ENCODE data around the gene IFNLR1.

IFNLR1 gene

GRCh38 chr1:24118410-24119242 is 68.5 kb downstream of the IFNLR1 start:
- no peak for DNase-seq (ENCODE audit: low read depth)
- TF ChIP-seq, protein P1, sequence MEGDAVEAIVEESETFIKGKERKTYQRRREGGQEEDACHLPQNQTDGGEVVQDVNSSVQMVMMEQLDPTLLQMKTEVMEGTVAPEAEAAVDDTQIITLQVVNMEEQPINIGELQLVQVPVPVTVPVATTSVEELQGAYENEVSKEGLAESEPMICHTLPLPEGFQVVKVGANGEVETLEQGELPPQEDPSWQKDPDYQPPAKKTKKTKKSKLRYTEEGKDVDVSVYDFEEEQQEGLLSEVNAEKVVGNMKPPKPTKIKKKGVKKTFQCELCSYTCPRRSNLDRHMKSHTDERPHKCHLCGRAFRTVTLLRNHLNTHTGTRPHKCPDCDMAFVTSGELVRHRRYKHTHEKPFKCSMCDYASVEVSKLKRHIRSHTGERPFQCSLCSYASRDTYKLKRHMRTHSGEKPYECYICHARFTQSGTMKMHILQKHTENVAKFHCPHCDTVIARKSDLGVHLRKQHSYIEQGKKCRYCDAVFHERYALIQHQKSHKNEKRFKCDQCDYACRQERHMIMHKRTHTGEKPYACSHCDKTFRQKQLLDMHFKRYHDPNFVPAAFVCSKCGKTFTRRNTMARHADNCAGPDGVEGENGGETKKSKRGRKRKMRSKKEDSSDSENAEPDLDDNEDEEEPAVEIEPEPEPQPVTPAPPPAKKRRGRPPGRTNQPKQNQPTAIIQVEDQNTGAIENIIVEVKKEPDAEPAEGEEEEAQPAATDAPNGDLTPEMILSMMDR (IDR thresholded peaks at IDR 0.05; ENCODE audit: control insufficient read depth, insufficient read depth, low read depth, low read length, missing control alignments), result no peak

DNA sequence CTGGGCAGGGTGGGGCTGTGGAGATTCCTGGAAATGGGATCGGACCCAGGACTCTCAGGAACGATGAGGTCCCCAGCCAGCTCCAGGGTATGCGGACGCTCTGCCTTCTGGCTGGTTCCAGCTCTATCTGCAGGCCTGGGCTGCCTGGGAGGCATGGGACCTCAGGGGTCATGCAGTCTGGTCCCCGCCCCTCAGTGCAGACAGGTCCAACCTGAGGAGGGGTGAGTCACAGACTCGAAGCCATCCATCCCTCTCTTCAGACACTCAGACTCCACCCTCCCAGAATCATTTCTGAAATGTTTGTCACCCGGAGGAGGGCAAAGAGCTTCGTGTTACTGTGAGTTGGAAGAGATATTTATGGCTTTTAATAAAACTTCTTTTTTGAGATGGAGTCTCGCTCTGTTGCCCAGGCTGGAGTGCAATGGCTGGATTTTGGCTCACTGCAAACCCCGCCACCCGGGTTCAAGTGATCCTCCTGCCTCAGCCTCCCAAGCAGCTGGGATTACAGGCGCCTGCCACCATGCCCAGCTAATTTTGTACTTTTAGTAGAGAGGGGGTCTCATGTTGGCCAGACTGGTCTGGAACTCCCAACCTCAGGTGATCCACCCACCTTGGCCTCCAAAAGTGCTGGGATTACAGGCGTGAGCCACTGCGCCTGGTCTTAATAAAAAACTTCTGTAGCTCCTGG is 69.2 kb downstream of the IFNLR1 start:
- no peak for DNase-seq (ENCODE audit: low read depth)
- TF ChIP-seq, protein P1 (IDR thresholded peaks at IDR 0.05; ENCODE audit: control insufficient read depth, insufficient read depth, low read depth, low read length, missing control alignments), result no peak
- H3K4me3 ChIP-seq (ENCODE audit: control insufficient read depth, low read depth, low read length), result no peak overlapping the region

More at GRCh38 chr1:24118410-24119242, 68.5 kb downstream of the IFNLR1 start:
- H3K4me3 ChIP-seq (ENCODE audit: control insufficient read depth, low read depth, low read length), result no peak overlapping the region

- TF ChIP-seq, protein P1 (IDR thresholded peaks at IDR 0.05; ENCODE audit: control insufficient read depth, insufficient read depth, low read depth, low read length, missing control alignments), result no peak
- no peak for DNase-seq (ENCODE audit: low read depth)
- H3K4me3 ChIP-seq (ENCODE audit: control insufficient read depth, low read depth, low read length), result no peak overlapping the region
These were observed 70.0 kb downstream of the IFNLR1 start for GRCh38 chr1:24117132-24117531.

DNA sequence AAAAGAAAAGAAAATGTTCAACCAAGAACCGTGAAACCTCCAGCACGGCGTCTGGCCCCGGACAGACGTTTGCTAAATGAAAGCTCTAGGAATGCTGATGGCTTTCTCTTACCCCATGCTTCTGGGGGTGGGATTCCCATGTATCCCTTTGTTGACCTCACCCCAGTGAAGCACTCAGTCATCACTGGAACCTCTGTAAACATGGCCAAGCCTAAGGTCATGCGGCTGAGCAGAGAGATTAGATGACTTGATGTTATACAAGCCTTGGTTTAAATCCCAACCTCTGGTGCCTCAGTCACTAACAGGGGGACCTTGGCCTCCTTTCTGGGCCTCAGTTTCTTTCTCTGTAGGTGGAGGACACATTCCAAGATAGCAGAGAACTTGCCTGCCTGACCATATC is 72.3 kb downstream of the IFNLR1 start:
- no peak for DNase-seq (ENCODE audit: low read depth)
- H3K4me3 ChIP-seq (ENCODE audit: control insufficient read depth, low read depth, low read length), result no peak overlapping the region
- TF ChIP-seq, protein P1 (IDR thresholded peaks at IDR 0.05; ENCODE audit: control insufficient read depth, insufficient read depth, low read depth, low read length, missing control alignments), result no peak

DNA sequence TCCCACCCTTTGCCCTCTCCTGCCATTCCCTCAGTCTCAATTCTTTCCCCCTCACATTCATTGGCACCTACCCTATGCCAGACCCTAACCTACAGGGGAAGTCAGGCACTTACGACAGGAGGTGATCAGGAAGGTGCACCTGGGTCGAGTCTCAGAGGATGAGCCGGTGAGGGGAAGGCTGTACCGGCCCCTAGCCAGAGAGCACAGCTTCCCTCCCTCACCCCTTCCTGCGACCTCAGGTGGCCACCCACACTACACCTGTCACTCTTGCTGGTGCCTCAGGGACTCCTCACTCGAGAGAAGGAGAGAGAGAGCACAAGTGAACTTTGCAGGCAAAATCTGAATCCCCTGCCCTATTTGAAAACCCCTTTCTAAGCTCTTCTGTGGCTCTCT is 73.5 kb downstream of the IFNLR1 start:
- H3K4me3 ChIP-seq (ENCODE audit: control insufficient read depth, low read depth, low read length), result no peak overlapping the region
- TF ChIP-seq, protein P1 (IDR thresholded peaks at IDR 0.05; ENCODE audit: control insufficient read depth, insufficient read depth, low read depth, low read length, missing control alignments), result no peak
- DNase-seq (ENCODE audit: low read depth), result no peak

DNA sequence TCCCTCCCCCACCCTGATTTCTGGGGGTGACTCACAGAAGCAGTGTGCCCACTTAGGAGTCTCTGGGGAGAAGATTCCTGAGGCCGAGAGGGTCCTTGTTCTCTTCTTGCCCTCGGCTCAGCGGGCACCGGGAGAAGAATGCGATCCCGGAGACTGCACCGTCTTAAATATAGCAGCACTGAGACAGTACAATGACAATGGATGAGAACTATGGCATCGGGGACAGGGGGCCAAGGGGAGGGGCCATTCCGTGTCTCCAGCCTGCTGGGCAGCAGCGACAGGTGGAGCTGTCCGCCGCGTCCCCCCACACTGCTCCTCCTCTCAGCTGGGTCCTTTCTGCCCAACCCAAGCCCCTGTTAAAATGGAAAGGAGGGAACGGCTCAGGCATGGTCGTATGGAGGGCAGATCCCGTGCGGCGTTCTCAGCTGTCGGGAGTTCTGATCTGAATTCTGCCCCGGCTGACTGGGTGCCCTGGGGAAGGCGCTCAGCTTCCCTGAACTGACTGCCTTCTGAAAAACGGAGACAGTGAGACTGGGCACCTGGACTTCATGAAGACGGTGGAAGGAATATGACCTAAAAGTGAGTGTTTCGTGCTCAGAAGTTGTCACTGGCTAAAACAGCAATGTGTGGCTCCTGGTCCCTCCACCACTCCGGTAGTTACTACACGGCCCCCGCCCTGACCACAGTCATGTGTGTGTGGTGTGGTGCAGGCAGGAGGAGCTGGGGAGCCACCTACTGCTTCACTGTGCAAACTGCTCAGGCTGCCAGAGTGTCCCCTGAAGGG is 74.9 kb downstream of the IFNLR1 start, which contains the start of gene MYOM3:
TSS of gene MYOM3 (minus strand) at position 140 of the 784 bp plus-strand sequence. CDS start 3,499 bp downstream, outside the sequence.
- peak; percentile 42 for DNase-seq (ENCODE audit: low read depth)
- TF ChIP-seq, protein P1 (IDR thresholded peaks at IDR 0.05; ENCODE audit: control insufficient read depth, insufficient read depth, low read depth, low read length, missing control alignments), result peak; percentile 80
- no peak within 1 kb of the TSS for H3K4me3 ChIP-seq (ENCODE audit: control insufficient read depth, low read depth, low read length)

Data from AG09309 (cell line).